ENCODE measurements around the gene GNE.

GNE gene

DNA sequence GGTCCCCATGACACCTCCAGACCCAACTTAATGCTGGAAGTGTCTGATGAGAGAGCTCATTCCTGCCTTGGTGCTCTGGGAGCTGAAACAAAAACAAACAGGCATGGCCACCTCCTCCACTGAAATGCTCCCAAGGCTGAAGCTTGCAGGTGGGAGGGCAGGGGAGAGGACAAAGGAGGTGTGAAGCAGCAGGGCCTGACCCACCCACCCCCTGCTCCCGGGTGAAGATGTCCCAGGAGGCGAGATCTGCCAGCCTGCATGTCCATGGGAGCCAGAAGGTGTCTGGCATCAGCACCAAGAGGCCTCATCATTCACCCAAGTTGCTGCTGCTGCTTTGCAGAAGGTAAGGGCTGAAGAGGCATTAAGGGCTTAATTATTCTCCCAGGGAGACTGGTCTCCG lies 93.3 kb downstream of the GNE start:
- TF ChIP-seq, protein P1, sequence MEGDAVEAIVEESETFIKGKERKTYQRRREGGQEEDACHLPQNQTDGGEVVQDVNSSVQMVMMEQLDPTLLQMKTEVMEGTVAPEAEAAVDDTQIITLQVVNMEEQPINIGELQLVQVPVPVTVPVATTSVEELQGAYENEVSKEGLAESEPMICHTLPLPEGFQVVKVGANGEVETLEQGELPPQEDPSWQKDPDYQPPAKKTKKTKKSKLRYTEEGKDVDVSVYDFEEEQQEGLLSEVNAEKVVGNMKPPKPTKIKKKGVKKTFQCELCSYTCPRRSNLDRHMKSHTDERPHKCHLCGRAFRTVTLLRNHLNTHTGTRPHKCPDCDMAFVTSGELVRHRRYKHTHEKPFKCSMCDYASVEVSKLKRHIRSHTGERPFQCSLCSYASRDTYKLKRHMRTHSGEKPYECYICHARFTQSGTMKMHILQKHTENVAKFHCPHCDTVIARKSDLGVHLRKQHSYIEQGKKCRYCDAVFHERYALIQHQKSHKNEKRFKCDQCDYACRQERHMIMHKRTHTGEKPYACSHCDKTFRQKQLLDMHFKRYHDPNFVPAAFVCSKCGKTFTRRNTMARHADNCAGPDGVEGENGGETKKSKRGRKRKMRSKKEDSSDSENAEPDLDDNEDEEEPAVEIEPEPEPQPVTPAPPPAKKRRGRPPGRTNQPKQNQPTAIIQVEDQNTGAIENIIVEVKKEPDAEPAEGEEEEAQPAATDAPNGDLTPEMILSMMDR (conservative IDR thresholded peaks at IDR 0.05): no peak
- TF ChIP-seq ZFX (IDR thresholded peaks at IDR 0.05): no peak
- H3K27ac ChIP-seq: no peak overlapping the region

Measured in C4-2B (cell line).